Measurements from ENCODE around the gene KLHDC1.
"Not testable (repeated sequence)": the region's sequence is repeated elsewhere in the genome, so short reads cannot be mapped to it uniquely, and the experiment has no call there.

The KLHDC1 gene

GRCh38 chr14:49692193-49692757, 645 bp upstream of the KLHDC1 start:
- no peak overlapping the region; the same call in 1 of the 2 replicates for H3K4me3 ChIP-seq (ENCODE audit: low read depth, low read length)
- TF ChIP-seq, protein P1, sequence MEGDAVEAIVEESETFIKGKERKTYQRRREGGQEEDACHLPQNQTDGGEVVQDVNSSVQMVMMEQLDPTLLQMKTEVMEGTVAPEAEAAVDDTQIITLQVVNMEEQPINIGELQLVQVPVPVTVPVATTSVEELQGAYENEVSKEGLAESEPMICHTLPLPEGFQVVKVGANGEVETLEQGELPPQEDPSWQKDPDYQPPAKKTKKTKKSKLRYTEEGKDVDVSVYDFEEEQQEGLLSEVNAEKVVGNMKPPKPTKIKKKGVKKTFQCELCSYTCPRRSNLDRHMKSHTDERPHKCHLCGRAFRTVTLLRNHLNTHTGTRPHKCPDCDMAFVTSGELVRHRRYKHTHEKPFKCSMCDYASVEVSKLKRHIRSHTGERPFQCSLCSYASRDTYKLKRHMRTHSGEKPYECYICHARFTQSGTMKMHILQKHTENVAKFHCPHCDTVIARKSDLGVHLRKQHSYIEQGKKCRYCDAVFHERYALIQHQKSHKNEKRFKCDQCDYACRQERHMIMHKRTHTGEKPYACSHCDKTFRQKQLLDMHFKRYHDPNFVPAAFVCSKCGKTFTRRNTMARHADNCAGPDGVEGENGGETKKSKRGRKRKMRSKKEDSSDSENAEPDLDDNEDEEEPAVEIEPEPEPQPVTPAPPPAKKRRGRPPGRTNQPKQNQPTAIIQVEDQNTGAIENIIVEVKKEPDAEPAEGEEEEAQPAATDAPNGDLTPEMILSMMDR (IDR thresholded peaks at IDR 0.05; ENCODE audit: low read depth, low read length, missing control alignments) = no peak
- DNase-seq (ENCODE audit: low read depth) = no peak

- DNase-seq (ENCODE audit: low read depth) = not testable (repeated sequence)
- H3K4me3 ChIP-seq (ENCODE audit: low read depth, low read length) = peak overlapping the region; percentile 75
Observed at GRCh38 chr14:49693735-49694124, 810 bp downstream of the KLHDC1 start.

GRCh38 chr14:49702725-49703124, 9.8 kb downstream of the KLHDC1 start:
- TF ChIP-seq, protein P1 (IDR thresholded peaks at IDR 0.05; ENCODE audit: low read depth, low read length, missing control alignments) = no peak
- DNase-seq (ENCODE audit: low read depth) = no peak
- no peak overlapping the region for H3K4me3 ChIP-seq (ENCODE audit: low read depth, low read length)

GRCh38 chr14:49703965-49704364, 11.0 kb downstream of the KLHDC1 start:
- DNase-seq (ENCODE audit: low read depth) = no peak
- H3K4me3 ChIP-seq (ENCODE audit: low read depth, low read length) = no peak overlapping the region
- TF ChIP-seq, protein P1 (IDR thresholded peaks at IDR 0.05; ENCODE audit: low read depth, low read length, missing control alignments) = no peak

DNA sequence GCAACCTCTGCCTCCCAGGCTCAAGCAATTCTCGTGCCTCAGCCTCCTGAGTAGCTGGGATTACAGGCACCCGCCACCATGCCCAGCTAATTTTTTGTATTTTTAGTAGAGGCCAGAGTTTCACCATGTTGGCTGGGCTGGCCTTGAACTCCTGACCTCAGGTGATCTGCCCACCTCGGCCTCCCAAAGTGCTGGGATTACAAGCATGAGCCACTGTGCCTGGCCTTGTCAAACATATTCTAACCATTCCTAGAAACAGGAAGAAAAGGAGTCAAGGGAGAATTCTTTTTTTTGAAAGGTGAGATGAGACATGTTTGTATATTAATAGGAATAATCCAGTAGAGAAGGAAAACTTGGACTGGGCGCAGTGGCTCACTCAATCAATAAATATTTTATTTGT, 11.6 kb downstream of the KLHDC1 start:
- H3K4me3 ChIP-seq (ENCODE audit: low read depth, low read length); DNase-seq (ENCODE audit: low read depth): not testable (repeated sequence)

DNA sequence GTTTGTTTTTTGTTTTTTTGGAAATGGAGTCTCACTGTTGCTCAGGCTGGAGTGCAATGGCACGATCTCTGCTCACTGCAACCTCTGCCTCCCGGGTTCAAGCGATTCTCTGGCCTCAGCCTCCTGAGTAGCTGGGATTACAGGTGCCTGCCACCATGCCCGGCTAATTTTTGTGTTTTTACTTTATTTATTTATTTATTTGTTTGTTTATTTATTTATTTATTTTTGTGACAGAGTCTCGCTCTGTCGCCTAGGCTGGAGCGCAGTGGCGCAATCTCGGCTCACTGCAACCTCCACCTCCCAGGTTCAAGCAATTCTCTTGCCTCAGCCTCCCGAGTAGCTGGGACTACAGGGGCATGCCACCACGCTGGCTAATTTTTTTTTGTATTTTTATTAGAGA, 18.1 kb downstream of the KLHDC1 start:
- H3K4me3 ChIP-seq (ENCODE audit: low read depth, low read length); DNase-seq (ENCODE audit: low read depth): not testable (repeated sequence)

- TF ChIP-seq, protein P1 (IDR thresholded peaks at IDR 0.05; ENCODE audit: low read depth, low read length, missing control alignments) = no peak
- H3K4me3 ChIP-seq (ENCODE audit: low read depth, low read length) = no peak overlapping the region
- DNase-seq (ENCODE audit: low read depth) = no peak
Observed at GRCh38 chr14:49720744-49721143, 27.8 kb downstream of the KLHDC1 start.

GRCh38 chr14:49721733-49722435, 29.0 kb downstream of the KLHDC1 start:
- not testable (repeated sequence) for DNase-seq (ENCODE audit: low read depth); H3K4me3 ChIP-seq (ENCODE audit: low read depth, low read length)

DNA sequence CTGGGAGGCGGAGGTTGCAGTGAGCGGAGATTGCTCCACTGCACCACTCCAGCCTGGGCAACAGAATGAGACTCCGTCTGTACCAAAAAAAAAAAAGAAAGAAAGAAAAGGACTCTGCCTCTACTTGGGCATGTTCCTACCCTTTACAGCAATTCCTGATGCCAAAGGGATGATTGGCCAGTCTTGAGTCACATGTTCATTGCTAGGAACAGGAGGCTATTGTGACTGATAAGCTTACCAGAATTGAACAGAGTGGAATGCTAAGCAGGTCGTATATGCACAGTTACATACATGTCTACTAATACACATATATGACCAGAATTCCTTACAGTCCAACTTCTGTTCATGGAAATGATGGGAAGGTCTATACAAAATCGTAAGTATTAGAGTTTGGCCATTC, 34.3 kb downstream of the KLHDC1 start:
- TF ChIP-seq, protein P1 (IDR thresholded peaks at IDR 0.05; ENCODE audit: low read depth, low read length, missing control alignments) = no peak
- H3K4me3 ChIP-seq (ENCODE audit: low read depth, low read length) = no peak overlapping the region
- DNase-seq (ENCODE audit: low read depth) = no peak

Measured in GM12864 (cell line).